Mesothelial cell of epicardium (in vitro differentiated cells): ENCODE data around the gene COL19A1. TPM values are rescaled to one million over a fixed set of nuclear protein-coding genes. Genes with fewer than 3 reads are reported as not detected.

Experiments used
- DNase-seq, 2 experiments: peaks; one replicate each; pipeline ENCODE4 v3.0.0; 2021; ENCODE audit warnings: low spot score in 2 of 2; ENCODE audit not compliant: unreplicated experiment in 2 of 2
- H3K27ac Mint-ChIP-seq: 2 replicates; pipeline ENCODE4 v1.8.0; 2021; ENCODE audit warnings: mixed read lengths
- H3K27me3 Mint-ChIP-seq: 2 replicates; pipeline ENCODE4 v1.8.0; 2021; ENCODE audit warnings: low read depth, mixed read lengths
- H3K36me3 Mint-ChIP-seq: 2 replicates; pipeline ENCODE4 v1.8.0; 2021; ENCODE audit warnings: mixed read lengths
- H3K4me1 Mint-ChIP-seq: 2 replicates; pipeline ENCODE4 v1.8.0; 2021; ENCODE audit warnings: mixed read lengths
- H3K4me3 Mint-ChIP-seq: 2 replicates; pipeline ENCODE4 v1.8.0; 2021; ENCODE audit warnings: mild to moderate bottlenecking, moderate library complexity, mixed read lengths
- H3K9me3 Mint-ChIP-seq: 2 replicates; pipeline ENCODE4 v1.8.0; 2021; ENCODE audit warnings: mixed read lengths
- CTCF ChIP-seq: fragments of 200-600 bp; sonication (generic); IDR thresholded peaks from one replicate; pipeline ENCODE4 v1.5.0; 2021; ENCODE audit warnings: antibody characterized with exemption; ENCODE audit not compliant: unreplicated experiment
- total RNA-seq: library from RNA; stranded (reverse); gene quantifications from 3 replicates; pipeline ENCODE4 v1.2.1, GENCODE V29; 2021

Gene COL19A1
- total RNA-seq, 1 donor from 2014 or later: 0.25 TPM

GRCh38 chr6:70136996-70137395 lies 270.6 kb downstream of the COL19A1 start:
- no peak for DNase-seq
- H3K27me3 Mint-ChIP-seq: peaks cover 2% of the 10 kb centered on the region
- H3K36me3 Mint-ChIP-seq: no peaks in the 10 kb centered on the region
- H3K4me1 Mint-ChIP-seq: no peaks in the 10 kb centered on the region
- H3K27ac Mint-ChIP-seq: no peak overlapping the region
- no peaks in the 10 kb centered on the region for H3K9me3 Mint-ChIP-seq
- no peak for TF ChIP-seq CTCF
- no peak overlapping the region for H3K4me3 Mint-ChIP-seq

GRCh38 chr6:70140496-70140895 lies 274.1 kb downstream of the COL19A1 start:
- Mint-ChIP-seq H3K36me3 (no peaks in the 10 kb centered on the region), H3K27me3 (peaks cover 3% of the 10 kb centered on the region), H3K9me3 (peaks cover 4% of the 10 kb centered on the region), H3K27ac (no peak overlapping the region), H3K4me3 (no peak overlapping the region), H3K4me1 (no peaks in the 10 kb centered on the region)
- DNase-seq: no peak
- TF ChIP-seq CTCF: no peak

GRCh38 chr6:70142034-70142433 lies 275.7 kb downstream of the COL19A1 start:
- DNase-seq: no peak
- H3K27me3 Mint-ChIP-seq: peaks cover 3% of the 10 kb centered on the region
- no peaks in the 10 kb centered on the region for H3K36me3 Mint-ChIP-seq
- no peaks in the 10 kb centered on the region for H3K4me1 Mint-ChIP-seq
- peaks cover 4% of the 10 kb centered on the region for H3K9me3 Mint-ChIP-seq
- H3K4me3 Mint-ChIP-seq: no peak overlapping the region
- H3K27ac Mint-ChIP-seq: no peak overlapping the region
- no peak for TF ChIP-seq CTCF

- no peak overlapping the region for H3K27ac Mint-ChIP-seq
- H3K4me1 Mint-ChIP-seq: peaks cover 5% of the 10 kb centered on the region
- H3K4me3 Mint-ChIP-seq: no peak overlapping the region
- H3K27me3 Mint-ChIP-seq: peaks cover 3% of the 10 kb centered on the region
- TF ChIP-seq CTCF: no peak
- no peaks in the 10 kb centered on the region for H3K36me3 Mint-ChIP-seq
- no peak for DNase-seq
- H3K9me3 Mint-ChIP-seq: peaks cover 4% of the 10 kb centered on the region
These were observed 278.8 kb downstream of the COL19A1 start for GRCh38 chr6:70145178-70145577.

GRCh38 chr6:70149209-70149788 lies 282.9 kb downstream of the COL19A1 start:
- H3K9me3 Mint-ChIP-seq: peaks cover 4% of the 10 kb centered on the region
- H3K4me1 Mint-ChIP-seq: peaks cover 5% of the 10 kb centered on the region
- H3K4me3 Mint-ChIP-seq: no peak overlapping the region
- H3K27ac Mint-ChIP-seq: no peak overlapping the region
- no peaks in the 10 kb centered on the region for H3K27me3 Mint-ChIP-seq
- no peak for DNase-seq
- no peak for TF ChIP-seq CTCF
- no peaks in the 10 kb centered on the region for H3K36me3 Mint-ChIP-seq

GRCh38 chr6:70150521-70150920 lies 284.2 kb downstream of the COL19A1 start:
- no peak for TF ChIP-seq CTCF
- H3K4me1 Mint-ChIP-seq: peaks cover 5% of the 10 kb centered on the region
- H3K27ac Mint-ChIP-seq: no peak overlapping the region
- H3K4me3 Mint-ChIP-seq: no peak overlapping the region
- H3K9me3 Mint-ChIP-seq: no peaks in the 10 kb centered on the region
- no peak for DNase-seq
- H3K36me3 Mint-ChIP-seq: no peaks in the 10 kb centered on the region
- H3K27me3 Mint-ChIP-seq: peaks cover 2% of the 10 kb centered on the region
